ENCODE measurements around the gene ACSL6.

- TF ChIP-seq POLR2A (IDR thresholded peaks at IDR 0.05) = no peak
- no peak for TF ChIP-seq CTCF (IDR thresholded peaks at IDR 0.05 in 8 of 11, conservative IDR thresholded peaks at IDR 0.05 in 3 of 11)
These were observed 17.4 kb downstream of the ACSL6 start for GRCh38 chr5:131994090-131994489.

Measured in spleen (tissue), 7 donors.